ENCODE results near the gene SHB.

SHB gene

GRCh38 chr9:38027714-38028113 lies 41.3 kb downstream of the SHB start:
- Histone ChIP-seq H3K79me2 (ENCODE audit: insufficient read depth, low read length) (no peaks in the 10 kb centered on the region), H3K4me2 (ENCODE audit: low read length) (no peak overlapping the region), H3F3A (ENCODE audit: insufficient read depth, low read length) (no peaks in the 10 kb centered on the region), H3K9me3 (ENCODE audit: low read length) (no peaks in the 10 kb centered on the region), H3K27me3 (ENCODE audit: insufficient read depth, low read length) (no peaks in the 10 kb centered on the region), H3K4me1 (ENCODE audit: insufficient read depth, low read length, severe bottlenecking) (no peaks in the 10 kb centered on the region), H3K9ac (ENCODE audit: low read length) (no peak overlapping the region), H2AFZ (ENCODE audit: low read length) (no peak overlapping the region), H3K9me2 (ENCODE audit: low read depth, low read length) (no peaks in the 10 kb centered on the region), H3K27ac (ENCODE audit: low read depth, low read length, poor library complexity, severe bottlenecking) (no peak overlapping the region), H4K20me1 (ENCODE audit: insufficient read depth, low read length) (no peaks in the 10 kb centered on the region), H3K4me3 (ENCODE audit: low read depth, low read length, poor library complexity, severe bottlenecking) (no peak overlapping the region), H3K36me3 (ENCODE audit: insufficient read depth, low read length) (no peaks in the 10 kb centered on the region)
- TF ChIP-seq EZH2 (IDR thresholded peaks at IDR 0.05; ENCODE audit: borderline replicate concordance, low read length) (no peak), CTCF (IDR thresholded peaks at IDR 0.05; ENCODE audit: low read length) (no peak)

GRCh38 chr9:38026840-38027527 lies 42.0 kb downstream of the SHB start:
- H4K20me1 ChIP-seq (ENCODE audit: insufficient read depth, low read length) = no peaks in the 10 kb centered on the region

GRCh38 chr9:38026021-38026809 lies 42.8 kb downstream of the SHB start:
- H4K20me1 ChIP-seq (ENCODE audit: insufficient read depth, low read length) = no peaks in the 10 kb centered on the region
- no peak overlapping the region for H3K4me2 ChIP-seq (ENCODE audit: low read length)
- no peak overlapping the region for H3K4me3 ChIP-seq (ENCODE audit: low read depth, low read length, poor library complexity, severe bottlenecking)
- no peaks in the 10 kb centered on the region for H3K79me2 ChIP-seq (ENCODE audit: insufficient read depth, low read length)
- no peaks in the 10 kb centered on the region for H3K9me3 ChIP-seq (ENCODE audit: low read length)
- no peaks in the 10 kb centered on the region for H3K9me2 ChIP-seq (ENCODE audit: low read depth, low read length)
- H3K27ac ChIP-seq (ENCODE audit: low read depth, low read length, poor library complexity, severe bottlenecking) = no peak overlapping the region
- H3K4me1 ChIP-seq (ENCODE audit: insufficient read depth, low read length, severe bottlenecking) = no peaks in the 10 kb centered on the region
- H3K27me3 ChIP-seq (ENCODE audit: insufficient read depth, low read length) = no peaks in the 10 kb centered on the region
- no peaks in the 10 kb centered on the region for H3K36me3 ChIP-seq (ENCODE audit: insufficient read depth, low read length)
- H3K9ac ChIP-seq (ENCODE audit: low read length) = no peak overlapping the region
- H2AFZ ChIP-seq (ENCODE audit: low read length) = no peak overlapping the region
- no peaks in the 10 kb centered on the region for H3F3A ChIP-seq (ENCODE audit: insufficient read depth, low read length)
- TF ChIP-seq CTCF (IDR thresholded peaks at IDR 0.05; ENCODE audit: low read length) (no peak), EZH2 (IDR thresholded peaks at IDR 0.05; ENCODE audit: borderline replicate concordance, low read length) (no peak)

More at GRCh38 chr9:38026840-38027527, 42.0 kb downstream of the SHB start:
- no peaks in the 10 kb centered on the region for H3K9me2 ChIP-seq (ENCODE audit: low read depth, low read length)
- H3K79me2 ChIP-seq (ENCODE audit: insufficient read depth, low read length) = no peaks in the 10 kb centered on the region
- no peak overlapping the region for H2AFZ ChIP-seq (ENCODE audit: low read length)
- H3K27ac ChIP-seq (ENCODE audit: low read depth, low read length, poor library complexity, severe bottlenecking) = no peak overlapping the region
- H3K36me3 ChIP-seq (ENCODE audit: insufficient read depth, low read length) = no peaks in the 10 kb centered on the region
- H3K4me1 ChIP-seq (ENCODE audit: insufficient read depth, low read length, severe bottlenecking) = no peaks in the 10 kb centered on the region
- H3K4me2 ChIP-seq (ENCODE audit: low read length) = no peak overlapping the region
- no peaks in the 10 kb centered on the region for H3K27me3 ChIP-seq (ENCODE audit: insufficient read depth, low read length)
- H3F3A ChIP-seq (ENCODE audit: insufficient read depth, low read length) = no peaks in the 10 kb centered on the region
- no peak overlapping the region for H3K9ac ChIP-seq (ENCODE audit: low read length)
- no peak for TF ChIP-seq EZH2 (IDR thresholded peaks at IDR 0.05; ENCODE audit: borderline replicate concordance, low read length)
- no peak overlapping the region for H3K4me3 ChIP-seq (ENCODE audit: low read depth, low read length, poor library complexity, severe bottlenecking)
- no peaks in the 10 kb centered on the region for H3K9me3 ChIP-seq (ENCODE audit: low read length)

All from OCI-LY1 (cell line).